ENCODE measurements around the gene ISCA2.

ISCA2 gene

GRCh38 chr14:74517731-74518130 lies 24.2 kb downstream of the ISCA2 start:
- no peak for TF ChIP-seq SP2 (tag by site-specific recombination; IDR thresholded peaks at IDR 0.05)
- TF ChIP-seq ZBTB6 (tag by site-specific recombination; IDR thresholded peaks at IDR 0.05), result no peak
- no peak for TF ChIP-seq RBAK (tag by site-specific recombination; IDR thresholded peaks at IDR 0.05)
- no peak for TF ChIP-seq KLF9 (tag by site-specific recombination; IDR thresholded peaks at IDR 0.05; ENCODE audit: low read depth)
- TF ChIP-seq ZNF112 (tag by site-specific recombination; IDR thresholded peaks at IDR 0.05), result no peak
- TF ChIP-seq ZNF391 (tag by site-specific recombination; IDR thresholded peaks at IDR 0.05; ENCODE audit: borderline replicate concordance, low read depth), result no peak
- no peak for TF ChIP-seq ZNF654 (tag by site-specific recombination; IDR thresholded peaks at IDR 0.05; ENCODE audit: low read depth)
- TF ChIP-seq ZNF76 (tag by site-specific recombination; IDR thresholded peaks at IDR 0.05; ENCODE audit: borderline replicate concordance, low read depth), result no peak
- TF ChIP-seq EGR2 (tag by site-specific recombination; IDR thresholded peaks at IDR 0.05; ENCODE audit: low read depth), result no peak
- TF ChIP-seq ZNF837 (tag by site-specific recombination; IDR thresholded peaks at IDR 0.05), result no peak
- TF ChIP-seq HOXC10 (CRISPR knock-in tag; IDR thresholded peaks at IDR 0.05), result no peak
- TF ChIP-seq ZEB2 (tag by site-specific recombination; IDR thresholded peaks at IDR 0.05), result no peak
- no peak for TF ChIP-seq ZNF501 (tag by site-specific recombination; IDR thresholded peaks at IDR 0.05)
- Histone ChIP-seq H3K36me3 (ENCODE audit: control insufficient read depth in 2 of 2, insufficient read depth in 1 of 2, low read length in 2 of 2) (no peaks in the 10 kb centered on the region), H3K4me3 (ENCODE audit: low read depth, low read length) (no peak overlapping the region), H3K9me3 (ENCODE audit: control insufficient read depth, insufficient read depth, low read depth, low read length) (no peaks in the 10 kb centered on the region), H3K27ac (ENCODE audit: extremely low read depth, low read depth, low read length) (no peak overlapping the region), H3K4me1 (ENCODE audit: control insufficient read depth, insufficient read depth, low read length) (no peaks in the 10 kb centered on the region)
- ChIA-PET CTCF (interaction anchor here (0.6 kb wide), 1 partner anchor 56 kb away, joined by 4 read pairs; no protein-coding TSS in a partner anchor), POLR2A (no interaction called here)

- H3K36me3 ChIP-seq (ENCODE audit: control insufficient read depth in 2 of 2, insufficient read depth in 1 of 2, low read length in 2 of 2), result no peaks in the 10 kb centered on the region
- H3K27ac ChIP-seq (ENCODE audit: extremely low read depth, low read depth, low read length), result no peak overlapping the region
- no peak overlapping the region for H3K4me3 ChIP-seq (ENCODE audit: low read depth, low read length)
- H3K9me3 ChIP-seq (ENCODE audit: control insufficient read depth, insufficient read depth, low read depth, low read length), result no peaks in the 10 kb centered on the region
- no peaks in the 10 kb centered on the region for H3K4me1 ChIP-seq (ENCODE audit: control insufficient read depth, insufficient read depth, low read length)
- POLR2A ChIA-PET, result no interaction called here
- no peak for TF ChIP-seq ZNF302 (tag by site-specific recombination; IDR thresholded peaks at IDR 0.05; ENCODE audit: low read depth)
- no peak for TF ChIP-seq HOXD13 (CRISPR knock-in tag; IDR thresholded peaks at IDR 0.05; ENCODE audit: borderline replicate concordance)
- TF ChIP-seq REST (tag by site-specific recombination; IDR thresholded peaks at IDR 0.05), result no peak
- TF ChIP-seq ZNF146 (tag by site-specific recombination; IDR thresholded peaks at IDR 0.05), result no peak
- no peak for TF ChIP-seq ZNF423 (tag by site-specific recombination; IDR thresholded peaks at IDR 0.05)
- TF ChIP-seq KLF16 (tag by site-specific recombination; IDR thresholded peaks at IDR 0.05), result no peak
- no peak for TF ChIP-seq ZNF394 (tag by site-specific recombination; IDR thresholded peaks at IDR 0.05; ENCODE audit: borderline replicate concordance)
- TF ChIP-seq ZFHX2 (tag by site-specific recombination; conservative IDR thresholded peaks at IDR 0.05), result peak; percentile 95
- TF ChIP-seq ZNF530 (tag by site-specific recombination; IDR thresholded peaks at IDR 0.05; ENCODE audit: low read depth), result no peak
- TF ChIP-seq PRDM4 (tag by site-specific recombination; IDR thresholded peaks at IDR 0.05), result no peak
- peak; percentile 94 for TF ChIP-seq EGR2 (tag by site-specific recombination; IDR thresholded peaks at IDR 0.05; ENCODE audit: low read depth)
- no peak for TF ChIP-seq YY2 (tag by site-specific recombination; IDR thresholded peaks at IDR 0.05)
- CTCF ChIA-PET, result interaction anchor here (0.6 kb wide), 2 partner anchors 56 to 110 kb away, joined by 4 to 6 read pairs; no protein-coding TSS in a partner anchor
These were observed 24.7 kb downstream of the ISCA2 start for GRCh38 chr14:74518221-74518620.
